ENCODE results near the gene SYNM. TPM values are rescaled to one million over a fixed set of nuclear protein-coding genes. Genes with fewer than 3 reads are reported as not detected.

The SYNM gene
- total and polyA plus RNA-seq, 2 experiments from 2014 or later: 9.7 to 13.8 TPM

GRCh38 chr15:99137111-99137546, 32.2 kb downstream of the SYNM start:
- TF ChIP-seq CTCF (IDR thresholded peaks at IDR 0.05; ENCODE audit: poor library complexity): no peak
- H3K4me3 ChIP-seq: no peak overlapping the region
- no peaks in the 10 kb centered on the region for H3K27me3 ChIP-seq
- no peak overlapping the region for H3K27ac ChIP-seq
- no peaks in the 10 kb centered on the region for H3K4me1 ChIP-seq (ENCODE audit: insufficient read depth)
- no peak overlapping the region for H3K4me2 ChIP-seq
- 93% methylated on average over 10 of the region's 13 CpGs for WGBS (ENCODE audit: low lambda C conversion rate, missing lambda C conversion rate)
- no peaks in the 10 kb centered on the region for H3K9me3 ChIP-seq (ENCODE audit: low read depth)
- H3K36me3 ChIP-seq (replicated peaks; ENCODE audit: insufficient read depth, low read depth): no peaks in the 10 kb centered on the region
- H3K9me2 ChIP-seq (replicated peaks; ENCODE audit: insufficient read depth): no peaks in the 10 kb centered on the region
- no peaks in the 10 kb centered on the region for H4K20me1 ChIP-seq (ENCODE audit: insufficient read depth, poor library complexity, severe bottlenecking)
- H3K79me2 ChIP-seq: no peaks in the 10 kb centered on the region
- H2AFZ ChIP-seq: no peak overlapping the region
- no peak for DNase-seq (ENCODE audit: low spot score)

GRCh38 chr15:99137877-99138276, 33.0 kb downstream of the SYNM start:
- H3K36me3 ChIP-seq (replicated peaks; ENCODE audit: insufficient read depth, low read depth): no peaks in the 10 kb centered on the region
- no peak overlapping the region for H3K4me2 ChIP-seq
- no peaks in the 10 kb centered on the region for H4K20me1 ChIP-seq (ENCODE audit: insufficient read depth, poor library complexity, severe bottlenecking)
- WGBS (ENCODE audit: low lambda C conversion rate, missing lambda C conversion rate): 95% methylated on average over 5 of the region's 5 CpGs
- H2AFZ ChIP-seq: no peak overlapping the region
- no peak overlapping the region for H3K4me3 ChIP-seq
- no peak for DNase-seq (ENCODE audit: low spot score)
- H3K4me1 ChIP-seq (ENCODE audit: insufficient read depth): peaks cover 3% of the 10 kb centered on the region
- no peaks in the 10 kb centered on the region for H3K27me3 ChIP-seq
- TF ChIP-seq EZH2 (IDR thresholded peaks at IDR 0.05; ENCODE audit: borderline replicate concordance) (no peak), CTCF (IDR thresholded peaks at IDR 0.05; ENCODE audit: poor library complexity) (no peak), EZH2phosphoT487 (IDR thresholded peaks at IDR 0.05; ENCODE audit: low read depth, severe bottlenecking, unreplicated experiment) (no peak)
- no peaks in the 10 kb centered on the region for H3K9me2 ChIP-seq (replicated peaks; ENCODE audit: insufficient read depth)
- H3K79me2 ChIP-seq: no peaks in the 10 kb centered on the region
- H3K27ac ChIP-seq: no peak overlapping the region
- no peaks in the 10 kb centered on the region for H3K9me3 ChIP-seq (ENCODE audit: low read depth)

GRCh38 chr15:99138491-99138982, 33.7 kb downstream of the SYNM start:
- DNase-seq (ENCODE audit: low spot score): no peak
- Histone ChIP-seq H3K27ac (no peak overlapping the region), H3K79me2 (no peaks in the 10 kb centered on the region), H3K4me3 (no peak overlapping the region), H3K4me1 (ENCODE audit: insufficient read depth) (peaks cover 9% of the 10 kb centered on the region), H2AFZ (no peak overlapping the region), H3K9me3 (ENCODE audit: low read depth) (no peaks in the 10 kb centered on the region), H3K27me3 (no peaks in the 10 kb centered on the region), H3K9me2 (replicated peaks; ENCODE audit: insufficient read depth) (no peaks in the 10 kb centered on the region), H4K20me1 (ENCODE audit: insufficient read depth, poor library complexity, severe bottlenecking) (no peaks in the 10 kb centered on the region), H3K4me2 (no peak overlapping the region), H3K36me3 (replicated peaks; ENCODE audit: insufficient read depth, low read depth) (no peaks in the 10 kb centered on the region)
- TF ChIP-seq CTCF (IDR thresholded peaks at IDR 0.05; ENCODE audit: poor library complexity) (no peak), EZH2 (IDR thresholded peaks at IDR 0.05; ENCODE audit: borderline replicate concordance) (no peak)
- 94% methylated on average over 15 of the region's 15 CpGs for WGBS (ENCODE audit: low lambda C conversion rate, missing lambda C conversion rate)

GRCh38 chr15:99139276-99139675, 34.4 kb downstream of the SYNM start:
- no peak overlapping the region for H3K4me3 ChIP-seq
- no peak overlapping the region for H3K27ac ChIP-seq
- TF ChIP-seq EZH2 (IDR thresholded peaks at IDR 0.05; ENCODE audit: borderline replicate concordance) (no peak), CTCF (IDR thresholded peaks at IDR 0.05; ENCODE audit: poor library complexity) (no peak)
- H3K36me3 ChIP-seq (replicated peaks; ENCODE audit: insufficient read depth, low read depth): no peaks in the 10 kb centered on the region
- H3K4me2 ChIP-seq: no peak overlapping the region
- WGBS (ENCODE audit: low lambda C conversion rate, missing lambda C conversion rate): 91% methylated on average over 4 of the region's 4 CpGs
- H4K20me1 ChIP-seq (ENCODE audit: insufficient read depth, poor library complexity, severe bottlenecking): no peaks in the 10 kb centered on the region
- no peak overlapping the region for H2AFZ ChIP-seq
- H3K9me2 ChIP-seq (replicated peaks; ENCODE audit: insufficient read depth): no peaks in the 10 kb centered on the region
- H3K9me3 ChIP-seq (ENCODE audit: low read depth): no peaks in the 10 kb centered on the region
- no peaks in the 10 kb centered on the region for H3K27me3 ChIP-seq
- no peaks in the 10 kb centered on the region for H3K79me2 ChIP-seq
- DNase-seq (ENCODE audit: low spot score): no peak
- H3K4me1 ChIP-seq (ENCODE audit: insufficient read depth): peaks cover 17% of the 10 kb centered on the region

Data from hepatocyte (in vitro differentiated cells).